Suprapubic skin (tissue), 4 donors: ENCODE measurements around the gene CFAP46. TPM values are rescaled to one million over a fixed set of nuclear protein-coding genes. Genes with fewer than 3 reads are reported as not detected.
A peak's percentile ranks its signal among the peaks of the same experiment; 100 is the strongest.

Source experiments
- DNase-seq, 2 donors: peaks; one replicate each; pipeline ENCODE4 v3.0.0-alpha.2; 2019; ENCODE audit warnings: low spot score in 2 of 2
- H3K27ac ChIP-seq: fragments of 200-600 bp; sonication (generic); one replicate; pipeline ENCODE4 v1.5.1; 2019
- H3K27me3 ChIP-seq: fragments of 200-600 bp; sonication (generic); one replicate; pipeline ENCODE4 v1.5.1; 2019
- H3K36me3 ChIP-seq: fragments of 200-600 bp; sonication (generic); one replicate; pipeline ENCODE4 v1.5.1; 2019
- H3K4me1 ChIP-seq: fragments of 200-600 bp; sonication (generic); one replicate; pipeline ENCODE4 v1.5.1; 2019
- H3K4me3 ChIP-seq: fragments of 200-600 bp; sonication (generic); one replicate; pipeline ENCODE4 v1.5.1; 2019; ENCODE audit warnings: mild to moderate bottlenecking
- H3K9me3 ChIP-seq: fragments of 200-600 bp; sonication (generic); one replicate; pipeline ENCODE4 v1.5.1; 2019
- CTCF ChIP-seq, 2 donors: fragments of 200-600 bp in 1 of 2; fragments of 450-650 bp in 1 of 2; sonication (generic) in 1 of 2; IDR thresholded peaks; one replicate each; pipeline ENCODE4 v1.5.1; 2016 to 2019; ENCODE audit warnings: antibody characterized with exemption in 2 of 2, mild to moderate bottlenecking in 1 of 2, moderate library complexity in 1 of 2
- EP300 ChIP-seq: sonication (generic); formaldehyde crosslinking; IDR thresholded peaks from one replicate; pipeline ENCODE4 v1.6.1; 2017; ENCODE audit warnings: antibody characterized with exemption
- POLR2A ChIP-seq, 2 donors: fragments of 450-650 bp; IDR thresholded peaks; one replicate each; pipeline ENCODE4 v1.6.1; 2017; ENCODE audit warnings: antibody characterized with exemption in 2 of 2, mild to moderate bottlenecking in 2 of 2, moderate library complexity in 2 of 2
- POLR2AphosphoS5 ChIP-seq, 3 donors: sonication (generic); formaldehyde crosslinking; IDR thresholded peaks; one replicate each; pipeline ENCODE4 v1.6.1; 2017; ENCODE audit warnings: antibody characterized with exemption in 3 of 3
- WGBS: methylation state at CpG from one replicate; pipeline ENCODE4 v1.1.5; 2018; 5-methylcytosine and 5-hydroxymethylcytosine counted together
- total RNA-seq, 4 donors: library from RNA; depleted of rRNA; stranded (reverse); fragments of >200 nt; gene quantifications; one replicate each; pipeline ENCODE4 v1.1.0, GENCODE V29; 2016

The CFAP46 gene
- total RNA-seq, 4 donors from 2014 or later: 0.11 to 0.21 TPM; not detected in 2

GRCh38 chr10:132946311-132946710, 3.9 kb upstream of the CFAP46 start:
- TF ChIP-seq EP300: no peak
- TF ChIP-seq POLR2AphosphoS5 (IDR thresholded peaks at IDR 0.05): no peak
- no peak for TF ChIP-seq POLR2A (IDR thresholded peaks at IDR 0.05)
- TF ChIP-seq CTCF (IDR thresholded peaks at IDR 0.05): no peak
- no peak overlapping the region for H3K27ac ChIP-seq
- H3K4me3 ChIP-seq: no peak overlapping the region
- no peaks in the 10 kb centered on the region for H3K36me3 ChIP-seq
- DNase-seq: no peak
- H3K27me3 ChIP-seq: peaks cover 53% of the 10 kb centered on the region
- peaks cover 14% of the 10 kb centered on the region for H3K4me1 ChIP-seq
- H3K9me3 ChIP-seq: no peaks in the 10 kb centered on the region
- no CpG with 5 or more reads among the region's 9 CpGs for WGBS

- Histone ChIP-seq H3K4me1 (peaks cover 14% of the 10 kb centered on the region), H3K27me3 (peaks cover 53% of the 10 kb centered on the region), H3K4me3 (no peak overlapping the region), H3K36me3 (no peaks in the 10 kb centered on the region), H3K27ac (no peak overlapping the region), H3K9me3 (no peaks in the 10 kb centered on the region)
- TF ChIP-seq EP300: no peak
- no peak for TF ChIP-seq POLR2A (IDR thresholded peaks at IDR 0.05)
- no peak for TF ChIP-seq POLR2AphosphoS5 (IDR thresholded peaks at IDR 0.05)
- TF ChIP-seq CTCF (IDR thresholded peaks at IDR 0.05): no peak
- DNase-seq: no peak
- 68% methylated on average over 3 of the region's 5 CpGs for WGBS
Measured at GRCh38 chr10:132945894-132946255, 3.5 kb upstream of the CFAP46 start.

GRCh38 chr10:132945125-132945893, 2.9 kb upstream of the CFAP46 start:
- no peak for TF ChIP-seq POLR2AphosphoS5 (IDR thresholded peaks at IDR 0.05)
- TF ChIP-seq POLR2A (IDR thresholded peaks at IDR 0.05): no peak
- no peak for TF ChIP-seq CTCF (IDR thresholded peaks at IDR 0.05)
- no peak for TF ChIP-seq EP300
- no peaks in the 10 kb centered on the region for H3K36me3 ChIP-seq
- H3K27me3 ChIP-seq: peaks cover 53% of the 10 kb centered on the region
- no peak for DNase-seq
- 86% methylated on average over 21 of the region's 25 CpGs for WGBS
- H3K27ac ChIP-seq: no peak overlapping the region
- peaks cover 14% of the 10 kb centered on the region for H3K4me1 ChIP-seq
- H3K9me3 ChIP-seq: no peaks in the 10 kb centered on the region
- H3K4me3 ChIP-seq: no peak overlapping the region

GRCh38 chr10:132944510-132944909, 2.1 kb upstream of the CFAP46 start:
- H3K36me3 ChIP-seq: no peaks in the 10 kb centered on the region
- no peak overlapping the region for H3K4me3 ChIP-seq
- TF ChIP-seq POLR2AphosphoS5 (IDR thresholded peaks at IDR 0.05) (no peak), POLR2A (IDR thresholded peaks at IDR 0.05) (no peak), CTCF (IDR thresholded peaks at IDR 0.05) (no peak), EP300 (no peak)
- WGBS: 92% methylated on average over 18 of the region's 18 CpGs
- peak in 1 of 2 donors; percentile 30 for DNase-seq
- no peaks in the 10 kb centered on the region for H3K9me3 ChIP-seq
- H3K27ac ChIP-seq: no peak overlapping the region
- H3K27me3 ChIP-seq: peaks cover 52% of the 10 kb centered on the region
- H3K4me1 ChIP-seq: peaks cover 14% of the 10 kb centered on the region

GRCh38 chr10:132943791-132944404, 1.5 kb upstream of the CFAP46 start:
- peak in 1 of 2 donors; percentile 37 for DNase-seq
- H3K27me3 ChIP-seq: peaks cover 58% of the 10 kb centered on the region
- 88% methylated on average over 12 of the region's 12 CpGs for WGBS
- H3K9me3 ChIP-seq: no peaks in the 10 kb centered on the region
- H3K4me3 ChIP-seq: no peak overlapping the region
- peaks cover 14% of the 10 kb centered on the region for H3K4me1 ChIP-seq
- H3K36me3 ChIP-seq: no peaks in the 10 kb centered on the region
- no peak overlapping the region for H3K27ac ChIP-seq
- TF ChIP-seq EP300: no peak
- TF ChIP-seq CTCF (IDR thresholded peaks at IDR 0.05): no peak
- TF ChIP-seq POLR2A (IDR thresholded peaks at IDR 0.05): no peak
- TF ChIP-seq POLR2AphosphoS5 (IDR thresholded peaks at IDR 0.05): no peak
